HPDE6-E6E7 (cell line): Measurements from ENCODE around the gene BNC2.

ENCODE experiments used
- DNase-seq: peaks from one replicate; pipeline ENCODE4 v3.0.0; 2011; ENCODE audit warnings: missing footprints; ENCODE audit errors: extremely low spot score

BNC2 gene

GRCh38 chr9:16869882-16870595 is 431 bp downstream of the BNC2 start:
- no peak for DNase-seq

GRCh38 chr9:16869131-16869881 is 1.2 kb downstream of the BNC2 start:
- DNase-seq, result no peak

GRCh38 chr9:16868701-16869100 is 1.8 kb downstream of the BNC2 start:
- no peak for DNase-seq

GRCh38 chr9:16867576-16868311 is 2.7 kb downstream of the BNC2 start:
- DNase-seq, result no peak

- no peak for DNase-seq
Measured at GRCh38 chr9:16866587-16866986, 3.9 kb downstream of the BNC2 start.

GRCh38 chr9:16864649-16865434 is 5.6 kb downstream of the BNC2 start:
- DNase-seq, result no peak

GRCh38 chr9:16848179-16848578 is 22.3 kb downstream of the BNC2 start:
- no peak for DNase-seq

- DNase-seq, result no peak
Measured at GRCh38 chr9:16846986-16847385, 23.5 kb downstream of the BNC2 start.

GRCh38 chr9:16846367-16846766 is 24.1 kb downstream of the BNC2 start:
- DNase-seq, result no peak

- no peak for DNase-seq
Measured at GRCh38 chr9:16834817-16835216, 35.7 kb downstream of the BNC2 start.

GRCh38 chr9:16833296-16833835 is 37.1 kb downstream of the BNC2 start:
- DNase-seq, result no peak

- DNase-seq, result no peak
Measured at GRCh38 chr9:16832101-16832500, 38.4 kb downstream of the BNC2 start.

- no peak for DNase-seq
Measured at GRCh38 chr9:16830806-16831205, 39.7 kb downstream of the BNC2 start.

GRCh38 chr9:16828340-16829281 is 41.9 kb downstream of the BNC2 start:
- no peak for DNase-seq

GRCh38 chr9:16825971-16826625 is 44.4 kb downstream of the BNC2 start:
- no peak for DNase-seq

GRCh38 chr9:16825331-16825725 is 45.1 kb downstream of the BNC2 start:
- DNase-seq, result no peak

GRCh38 chr9:16824545-16825330 is 45.7 kb downstream of the BNC2 start:
- peak; percentile 68 for DNase-seq

- no peak for DNase-seq
Measured at GRCh38 chr9:16823906-16824305, 46.6 kb downstream of the BNC2 start.

GRCh38 chr9:16821344-16821743 is 49.1 kb downstream of the BNC2 start:
- no peak for DNase-seq
